Keratinocyte (primary cell): ENCODE data around the gene FBXO47. TPM values are rescaled to one million over a fixed set of nuclear protein-coding genes. Genes with fewer than 3 reads are reported as not detected.
"Not testable (repeated sequence)": the region's sequence is repeated elsewhere in the genome, so short reads cannot be mapped to it uniquely, and the experiment has no call there.

ENCODE experiments used
- DNase-seq: peaks from one replicate; pipeline ENCODE4 v3.0.0-alpha.2; 2011; ENCODE audit warnings: low read depth, missing footprints, low spot score
- FAIRE-seq: peaks from 2 replicates; lab custom pipeline; 2011; peaks lifted over from hg19 to GRCh38; lab: Jason Lieb, UNC
- H2AFZ ChIP-seq: 2 replicates; pipeline ENCODE4 v1.6.0; 2012; ENCODE audit warnings: low read length, control low read depth, inconsistent platforms; ENCODE audit not compliant: control insufficient read depth
- H3K27ac ChIP-seq: 2 replicates; pipeline ENCODE4 v1.5.1; 2011; ENCODE audit warnings: low read length; ENCODE audit not compliant: control insufficient read depth, insufficient read depth
- H3K27me3 ChIP-seq: 3 replicates; pipeline ENCODE4 v1.6.0; 2011; ENCODE audit warnings: low read length; ENCODE audit not compliant: control insufficient read depth, insufficient read depth; ENCODE audit errors: extremely low read depth
- H3K36me3 ChIP-seq, 2 experiments: 2 replicates in 1 of 2; 3 replicates in 1 of 2; pipeline ENCODE4 v1.5.1; 2011; ENCODE audit warnings: low read length in 2 of 2, mild to moderate bottlenecking in 1 of 2; ENCODE audit not compliant: control insufficient read depth in 2 of 2, insufficient read depth in 2 of 2; ENCODE audit errors: extremely low read depth in 1 of 2
- H3K4me1 ChIP-seq: 3 replicates; pipeline ENCODE4 v1.5.1; 2011; ENCODE audit warnings: low read length; ENCODE audit not compliant: control insufficient read depth, insufficient read depth; ENCODE audit errors: extremely low read depth
- H3K4me2 ChIP-seq: 3 replicates; pipeline ENCODE4 v1.6.0; 2011; ENCODE audit warnings: low read depth, low read length; ENCODE audit not compliant: control insufficient read depth, insufficient read depth; ENCODE audit errors: extremely low read depth
- H3K4me3 ChIP-seq, 3 experiments: fragments of 200-600 bp in 1 of 3; sonication (generic) in 1 of 3; 2 replicates in 2 of 3; 3 replicates in 1 of 3; pipeline ENCODE4 v1.5.1; 2011 to 2016; ENCODE audit warnings: low read length in 3 of 3, mild to moderate bottlenecking in 3 of 3, control low read depth in 2 of 3, inconsistent platforms in 1 of 3, low read depth in 1 of 3, mixed read lengths in 1 of 3, mixed run types in 1 of 3, moderate library complexity in 1 of 3; ENCODE audit not compliant: control insufficient read depth in 2 of 3, insufficient read depth in 2 of 3; ENCODE audit errors: extremely low read depth in 1 of 3
- H3K79me2 ChIP-seq: 2 replicates; pipeline ENCODE4 v1.6.0; 2012; ENCODE audit warnings: low read length; ENCODE audit not compliant: control insufficient read depth, insufficient read depth
- H3K9ac ChIP-seq: 3 replicates; pipeline ENCODE4 v1.6.0; 2011; ENCODE audit warnings: low read length; ENCODE audit not compliant: control insufficient read depth, insufficient read depth; ENCODE audit errors: extremely low read depth
- H3K9me1 ChIP-seq: 3 replicates; pipeline ENCODE4 v1.6.0; 2011; ENCODE audit warnings: low read length; ENCODE audit not compliant: control insufficient read depth, insufficient read depth; ENCODE audit errors: extremely low read depth
- H3K9me3 ChIP-seq: 2 replicates; pipeline ENCODE4 v1.5.1; 2012; ENCODE audit warnings: low read depth, low read length; ENCODE audit not compliant: control insufficient read depth
- H4K20me1 ChIP-seq: 3 replicates; pipeline ENCODE4 v1.6.0; 2011; ENCODE audit warnings: low read length; ENCODE audit not compliant: control insufficient read depth, insufficient read depth; ENCODE audit errors: extremely low read depth
- EZH2 ChIP-seq: IDR thresholded peaks from one replicate; pipeline ENCODE4 v1.6.1; 2012; ENCODE audit warnings: inconsistent platforms, mild to moderate bottlenecking, low read length, moderate library complexity
- dilution Hi-C: fragments of 300-500 bp; cut with MboI; formaldehyde crosslinking; loops from one replicate; pipeline ENCODE4 v1.7.0; 2020; ENCODE audit warnings: low sequenced_read_pairs; ENCODE audit not compliant: extremely low pct_ligation_motif_present
- polyA plus RNA-seq, 5 experiments: library from polyadenylated mRNA; depleted of rRNA in 3 of 5; stranded (reverse) in 3 of 5; stranded (forward) in 1 of 5; unstranded in 1 of 5; fragments of >200 nt; gene quantifications; 1 replicate in 1 of 5; 2 replicates in 3 of 5; 3 replicates in 1 of 5; pipeline versions ENCODE4 v1.2.1 to v1.2.3, GENCODE V29; 2011 to 2012; ENCODE audit warnings: missing spikeins in 2 of 5, low read depth in 1 of 5, low replicate concordance in 1 of 5
- TF ChIP-seq, protein P1 (sequence below), 3 experiments: IDR thresholded peaks in 1 of 3; conservative IDR thresholded peaks in 1 of 3; optimal IDR thresholded peaks in 1 of 3; 2 replicates in 2 of 3; 3 replicates in 1 of 3; pipeline versions ENCODE3 to v1.5.1; 2011; ENCODE audit warnings: low read length in 3 of 3, mild to moderate bottlenecking in 3 of 3, moderate library complexity in 2 of 3, control low read depth in 1 of 3, inconsistent platforms in 1 of 3; ENCODE audit not compliant: insufficient read depth in 2 of 3; ENCODE audit errors: extremely low read depth in 1 of 3

Gene FBXO47
- polyA plus RNA-seq, 1 donor (not counting 4 experiments of a cell fraction or from before 2014, with no cell fraction given), result not detected

- no peak overlapping the region for H2AFZ ChIP-seq
- no peaks in the 10 kb centered on the region for H3K79me2 ChIP-seq
- dilution Hi-C loops, result no loop called here
- DNase-seq (no peak), FAIRE-seq (no peak)
- no peaks in the 10 kb centered on the region for H4K20me1 ChIP-seq
- H3K27ac ChIP-seq, result no peak overlapping the region
- no peaks in the 10 kb centered on the region for H3K9me1 ChIP-seq
- H3K4me3 ChIP-seq, result no peak overlapping the region
- H3K9ac ChIP-seq, result no peak overlapping the region
- H3K27me3 ChIP-seq, result no peaks in the 10 kb centered on the region
- H3K9me3 ChIP-seq, result no peaks in the 10 kb centered on the region
- H3K4me2 ChIP-seq, result no peak overlapping the region
- H3K4me1 ChIP-seq, result no peaks in the 10 kb centered on the region
- no peak for TF ChIP-seq EZH2
- no peaks in the 10 kb centered on the region for H3K36me3 ChIP-seq
Observed at GRCh38 chr17:38959508-38959907, 7.7 kb downstream of the FBXO47 start.

DNA sequence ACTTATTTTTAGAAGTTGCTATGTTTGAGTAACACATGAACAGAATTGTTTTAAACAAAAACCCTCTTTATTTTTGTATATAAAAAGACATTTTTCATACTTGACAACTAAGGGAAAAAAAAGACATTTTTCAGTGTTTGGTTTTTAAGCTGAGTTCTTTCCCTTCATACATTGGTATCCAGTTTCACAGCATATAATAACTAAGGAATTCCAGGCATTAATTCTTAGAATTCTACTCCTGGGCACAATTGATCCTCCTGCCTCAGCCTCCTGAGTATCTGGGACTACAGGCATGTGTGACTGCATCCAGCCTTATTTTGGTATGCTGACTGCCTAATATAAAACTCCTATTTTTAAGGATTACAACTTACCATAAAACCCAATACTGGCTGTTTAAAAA, 8.4 kb downstream of the FBXO47 start:
- Histone ChIP-seq H3K27ac (no peak overlapping the region), H3K4me3 (no peak overlapping the region), H3K9me1 (no peaks in the 10 kb centered on the region), H2AFZ (no peak overlapping the region), H3K4me2 (no peak overlapping the region), H3K4me1 (no peaks in the 10 kb centered on the region), H3K79me2 (no peaks in the 10 kb centered on the region), H3K9me3 (no peaks in the 10 kb centered on the region), H3K9ac (no peak overlapping the region), H3K27me3 (no peaks in the 10 kb centered on the region), H3K36me3 (no peaks in the 10 kb centered on the region), H4K20me1 (no peaks in the 10 kb centered on the region)
- DNase-seq (no peak), FAIRE-seq (no peak)
- dilution Hi-C loops, result no loop called here
- TF ChIP-seq EZH2, result no peak
- TF ChIP-seq, protein P1, sequence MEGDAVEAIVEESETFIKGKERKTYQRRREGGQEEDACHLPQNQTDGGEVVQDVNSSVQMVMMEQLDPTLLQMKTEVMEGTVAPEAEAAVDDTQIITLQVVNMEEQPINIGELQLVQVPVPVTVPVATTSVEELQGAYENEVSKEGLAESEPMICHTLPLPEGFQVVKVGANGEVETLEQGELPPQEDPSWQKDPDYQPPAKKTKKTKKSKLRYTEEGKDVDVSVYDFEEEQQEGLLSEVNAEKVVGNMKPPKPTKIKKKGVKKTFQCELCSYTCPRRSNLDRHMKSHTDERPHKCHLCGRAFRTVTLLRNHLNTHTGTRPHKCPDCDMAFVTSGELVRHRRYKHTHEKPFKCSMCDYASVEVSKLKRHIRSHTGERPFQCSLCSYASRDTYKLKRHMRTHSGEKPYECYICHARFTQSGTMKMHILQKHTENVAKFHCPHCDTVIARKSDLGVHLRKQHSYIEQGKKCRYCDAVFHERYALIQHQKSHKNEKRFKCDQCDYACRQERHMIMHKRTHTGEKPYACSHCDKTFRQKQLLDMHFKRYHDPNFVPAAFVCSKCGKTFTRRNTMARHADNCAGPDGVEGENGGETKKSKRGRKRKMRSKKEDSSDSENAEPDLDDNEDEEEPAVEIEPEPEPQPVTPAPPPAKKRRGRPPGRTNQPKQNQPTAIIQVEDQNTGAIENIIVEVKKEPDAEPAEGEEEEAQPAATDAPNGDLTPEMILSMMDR (optimal IDR thresholded peaks at IDR 0.05 in 1 of 3, IDR thresholded peaks at IDR 0.05 in 1 of 3, conservative IDR thresholded peaks at IDR 0.05 in 1 of 3; ENCODE audit: extremely low read depth in 1 of 3, insufficient read depth in 2 of 3, low read length in 3 of 3), result no peak

DNA sequence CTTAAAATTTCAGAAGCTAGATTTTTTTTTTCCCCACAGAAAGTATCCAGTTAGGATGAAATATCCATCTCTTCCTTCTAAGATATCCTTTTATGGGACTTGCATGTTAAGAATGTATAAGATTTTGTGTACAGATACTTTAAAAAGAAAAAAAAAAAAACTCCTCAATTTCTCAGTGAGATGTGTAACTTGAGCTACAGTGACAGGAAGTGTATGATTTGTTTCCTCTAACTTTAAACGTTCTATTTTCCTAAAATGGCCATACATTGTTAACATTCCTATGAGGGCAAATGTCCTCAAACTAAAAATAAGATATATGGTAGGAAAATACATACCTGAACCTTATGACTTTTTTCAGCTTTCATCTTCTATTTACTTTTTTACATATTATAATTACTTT, 8.9 kb downstream of the FBXO47 start:
- Histone ChIP-seq H3K27me3 (no peaks in the 10 kb centered on the region), H3K36me3 (no peaks in the 10 kb centered on the region), H3K9ac (no peak overlapping the region), H3K27ac (no peak overlapping the region), H3K4me2 (no peak overlapping the region), H3K4me1 (no peaks in the 10 kb centered on the region), H3K9me3 (no peaks in the 10 kb centered on the region), H3K4me3 (no peak overlapping the region), H2AFZ (no peak overlapping the region), H3K9me1 (no peaks in the 10 kb centered on the region), H4K20me1 (no peaks in the 10 kb centered on the region), H3K79me2 (no peaks in the 10 kb centered on the region)
- DNase-seq, result no peak
- TF ChIP-seq, protein P1 (optimal IDR thresholded peaks at IDR 0.05 in 1 of 3, IDR thresholded peaks at IDR 0.05 in 1 of 3, conservative IDR thresholded peaks at IDR 0.05 in 1 of 3; ENCODE audit: extremely low read depth in 1 of 3, insufficient read depth in 2 of 3, low read length in 3 of 3), result no peak
- no peak for TF ChIP-seq EZH2
- no peak for FAIRE-seq
- dilution Hi-C loops, result no loop called here

- DNase-seq, H3K9me1 ChIP-seq, H3K4me1 ChIP-seq, H4K20me1 ChIP-seq, FAIRE-seq, H3K9ac ChIP-seq, dilution Hi-C loops, H2AFZ ChIP-seq, H3K36me3 ChIP-seq, H3K27ac ChIP-seq, H3K4me2 ChIP-seq, H3K9me3 ChIP-seq, H3K27me3 ChIP-seq, H3K4me3 ChIP-seq, H3K79me2 ChIP-seq: not testable (repeated sequence)
Observed at GRCh38 chr17:38953800-38954199, 13.4 kb downstream of the FBXO47 start.
